ENCODE results near the gene GSK3B.

GSK3B gene

GRCh38 chr3:119778176-119778575 lies 316.1 kb downstream of the GSK3B start:
- no peaks in the 10 kb centered on the region for H3K36me3 ChIP-seq (ENCODE audit: control insufficient read depth, insufficient read depth, low read length)
- TF ChIP-seq CTCF (IDR thresholded peaks at IDR 0.05) = no peak
- H3K9me3 ChIP-seq (ENCODE audit: control insufficient read depth, low read length) = no peaks in the 10 kb centered on the region
- no peak overlapping the region for H3K27ac ChIP-seq
- no peak overlapping the region for H3K9ac ChIP-seq
- H3K4me1 ChIP-seq = no peaks in the 10 kb centered on the region
- no peaks in the 10 kb centered on the region for H3K79me2 ChIP-seq
- H2AFZ ChIP-seq = no peak overlapping the region
- H3K4me2 ChIP-seq (ENCODE audit: low read length) = no peak overlapping the region
- no peaks in the 10 kb centered on the region for H3K27me3 ChIP-seq (ENCODE audit: control insufficient read depth, insufficient read depth, low read length)
- no peak overlapping the region for H3K4me3 ChIP-seq (ENCODE audit: low read depth, low read length)

GRCh38 chr3:119776304-119776703 lies 317.9 kb downstream of the GSK3B start:
- Histone ChIP-seq H3K36me3 (ENCODE audit: control insufficient read depth, insufficient read depth, low read length) (no peaks in the 10 kb centered on the region), H3K4me2 (ENCODE audit: low read length) (no peak overlapping the region), H3K27ac (no peak overlapping the region), H3K27me3 (ENCODE audit: control insufficient read depth, insufficient read depth, low read length) (no peaks in the 10 kb centered on the region), H3K9me3 (ENCODE audit: control insufficient read depth, low read length) (no peaks in the 10 kb centered on the region), H3K79me2 (no peaks in the 10 kb centered on the region), H2AFZ (no peak overlapping the region), H3K4me1 (no peaks in the 10 kb centered on the region), H3K9ac (no peak overlapping the region), H3K4me3 (ENCODE audit: low read depth, low read length) (no peak overlapping the region)
- no peak for TF ChIP-seq CTCF (IDR thresholded peaks at IDR 0.05)

- H3K27me3 ChIP-seq (ENCODE audit: control insufficient read depth, insufficient read depth, low read length) = no peaks in the 10 kb centered on the region
- H3K36me3 ChIP-seq (ENCODE audit: control insufficient read depth, insufficient read depth, low read length) = no peaks in the 10 kb centered on the region
- no peak overlapping the region for H3K4me2 ChIP-seq (ENCODE audit: low read length)
- H3K27ac ChIP-seq = no peak overlapping the region
- H2AFZ ChIP-seq = no peak overlapping the region
- H3K4me3 ChIP-seq (ENCODE audit: low read depth, low read length) = no peak overlapping the region
- TF ChIP-seq CTCF (IDR thresholded peaks at IDR 0.05) = no peak
- no peaks in the 10 kb centered on the region for H3K4me1 ChIP-seq
- no peaks in the 10 kb centered on the region for H3K79me2 ChIP-seq
- no peak overlapping the region for H3K9ac ChIP-seq
- H3K9me3 ChIP-seq (ENCODE audit: control insufficient read depth, low read length) = no peaks in the 10 kb centered on the region
These were observed 319.8 kb downstream of the GSK3B start for GRCh38 chr3:119774444-119774843.
